ENCODE data around the gene WDFY3.

GRCh38 chr4:84790769-84791565 lies 175.5 kb downstream of the WDFY3 start:
- TF ChIP-seq CTCF (IDR thresholded peaks at IDR 0.05) (no peak), POLR2A (IDR thresholded peaks at IDR 0.05) (no peak)
